HepG2 (cell line): ENCODE results near the gene PURB. TPM values are rescaled to one million over a fixed set of nuclear protein-coding genes. Genes with fewer than 3 reads are reported as not detected.

Experiments used
- DMAP1 ChIP-seq: IDR thresholded peaks from 2 replicates; pipeline ENCODE4 v1.6.1; 2016
- DR1 ChIP-seq: sonication (generic); formaldehyde crosslinking; IDR thresholded peaks from 2 replicates; pipeline ENCODE4 v1.8.0; 2021; ENCODE audit warnings: mild to moderate bottlenecking, missing genetic modification reagents, inconsistent platforms
- FOXP1 ChIP-seq, 2 experiments: fragments of 450-650 bp in 1 of 2; IDR thresholded peaks; 2 replicates each; pipeline ENCODE4 v1.6.1; 2017 to 2018; ENCODE audit warnings: antibody characterized with exemption in 1 of 2
- GFI1 ChIP-seq: sonication (generic); formaldehyde crosslinking; IDR thresholded peaks from 2 replicates; pipeline ENCODE4 v1.5.0; 2020; ENCODE audit warnings: missing genetic modification reagents, mild to moderate bottlenecking, borderline replicate concordance
- MLLT10 ChIP-seq: sonication (generic); formaldehyde crosslinking; IDR thresholded peaks from 2 replicates; pipeline ENCODE4 v1.4.0; 2020; ENCODE audit warnings: missing genetic modification reagents
- SMC3 ChIP-seq: IDR thresholded peaks from 2 replicates; pipeline ENCODE4 v1.6.1; 2011; ENCODE audit warnings: low read length, improper control_type of control experiment
- YEATS2 ChIP-seq: sonication (generic); formaldehyde crosslinking; IDR thresholded peaks from 2 replicates; pipeline ENCODE4 v1.4.0; 2020; ENCODE audit warnings: missing genetic modification reagents, borderline replicate concordance
- ZFP41 ChIP-seq: sonication (generic); formaldehyde crosslinking; IDR thresholded peaks from 2 replicates; pipeline ENCODE4 v1.4.0; 2020; ENCODE audit warnings: mild to moderate bottlenecking, missing genetic modification reagents, borderline replicate concordance
- ZFP90 ChIP-seq: sonication (generic); formaldehyde crosslinking; IDR thresholded peaks from 2 replicates; pipeline ENCODE4 v1.8.0; 2022; ENCODE audit warnings: missing genetic modification reagents, mild to moderate bottlenecking, inconsistent platforms, borderline replicate concordance
- ZNF383 ChIP-seq: sonication (generic); formaldehyde crosslinking; IDR thresholded peaks from 2 replicates; pipeline ENCODE4 v1.4.0; 2020; ENCODE audit warnings: missing genetic modification reagents, mild to moderate bottlenecking, borderline replicate concordance
- ZNF441 ChIP-seq: sonication (generic); formaldehyde crosslinking; IDR thresholded peaks from 2 replicates; pipeline ENCODE4 v1.7.0; 2021; ENCODE audit warnings: missing genetic modification reagents, borderline replicate concordance
- ZNF550 ChIP-seq: sonication (generic); formaldehyde crosslinking; IDR thresholded peaks from 2 replicates; pipeline ENCODE4 v1.4.0; 2020; ENCODE audit warnings: mild to moderate bottlenecking, missing genetic modification reagents, borderline replicate concordance
- ZNF558 ChIP-seq: sonication (generic); formaldehyde crosslinking; IDR thresholded peaks from 2 replicates; pipeline ENCODE4 v1.9.0; 2022; ENCODE audit warnings: mild to moderate bottlenecking, missing genetic modification reagents, borderline replicate concordance
- ZNF781 ChIP-seq: sonication (generic); formaldehyde crosslinking; IDR thresholded peaks from 2 replicates; pipeline ENCODE4 v1.5.1; 2020; ENCODE audit warnings: borderline replicate concordance, mild to moderate bottlenecking, missing genetic modification reagents; ENCODE audit errors: not compliant biosample characterization
- ZNF816 ChIP-seq: sonication (generic); formaldehyde crosslinking; IDR thresholded peaks from 2 replicates; pipeline ENCODE4 v1.8.0; 2022; ENCODE audit warnings: missing genetic modification reagents, mild to moderate bottlenecking, borderline replicate concordance
- polyA plus RNA-seq, 8 experiments: library from polyadenylated mRNA; depleted of rRNA in 3 of 8; stranded (reverse) in 7 of 8; unstranded in 1 of 8; fragments of >200 nt; fragmentation: Illumina TruSeq in 4 of 8; extraction: Trizol in 4 of 8; gene quantifications; 2 replicates each; pipeline versions ENCODE4 v1.2.1 to v1.2.3, GENCODE V29; 2011 to 2016; ENCODE audit warnings: low read depth in 4 of 8, missing spikeins in 1 of 8, mixed read lengths in 1 of 8; ENCODE audit not compliant: insufficient read depth in 1 of 8
- total RNA-seq, 5 experiments: library from RNA; depleted of rRNA; stranded (reverse); fragments of >200 nt; fragmentation: Illumina TruSeq; extraction: Trizol; gene quantifications; 2 replicates each; pipeline ENCODE4 v1.2.3, GENCODE V29; 2016; ENCODE audit warnings: low read depth in 1 of 5
- TF ChIP-seq, protein P1 (sequence below): sonication (generic); formaldehyde crosslinking; IDR thresholded peaks from 2 replicates; pipeline ENCODE4 v1.4.0; 2020; ENCODE audit warnings: mild to moderate bottlenecking, missing genetic modification reagents
- TF ChIP-seq, protein P2 (sequence below): sonication (generic); formaldehyde crosslinking; IDR thresholded peaks from 2 replicates; pipeline ENCODE4 v1.4.0; 2020; ENCODE audit warnings: missing genetic modification reagents
- TF ChIP-seq, protein P3 (sequence below): sonication (generic); formaldehyde crosslinking; IDR thresholded peaks from 2 replicates; pipeline ENCODE4 v1.9.0; 2022; ENCODE audit warnings: missing genetic modification reagents, mild to moderate bottlenecking, borderline replicate concordance
- TF ChIP-seq, protein P4 (sequence below): sonication (generic); formaldehyde crosslinking; IDR thresholded peaks from 2 replicates; pipeline ENCODE4 v1.8.0; 2022; ENCODE audit warnings: low read depth, missing genetic modification reagents

The PURB gene
- total and polyA plus RNA-seq, 2 of the 13 experiments (the other 11 are each of a cell fraction or from before 2014, with no cell fraction given) = 2.3 to 4.3 TPM

DNA sequence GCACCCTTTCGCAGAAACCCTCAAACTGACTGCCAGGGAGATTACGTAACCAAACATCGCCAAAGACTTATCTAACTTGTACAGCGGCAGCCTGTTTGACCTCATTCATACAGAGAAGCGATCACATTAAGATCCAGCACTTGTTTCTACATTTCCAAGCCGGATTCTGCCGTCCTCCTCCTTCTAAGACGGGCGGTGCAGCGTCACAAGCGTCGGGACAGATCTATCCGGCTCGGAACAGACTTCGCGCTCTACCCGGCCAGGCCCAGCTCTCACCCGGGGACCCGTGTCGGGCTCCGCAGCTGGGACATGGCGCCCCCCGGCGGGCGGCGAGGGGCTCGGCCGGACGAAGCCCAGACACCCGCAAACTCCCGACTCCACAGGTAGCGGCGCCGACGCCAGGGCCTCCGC lies 37.8 kb downstream of the PURB start (continued):
- peak; percentile 46; the same call in 1 of the 2 replicates for TF ChIP-seq GFI1 (CRISPR knock-in tag)
- TF ChIP-seq, protein P1, sequence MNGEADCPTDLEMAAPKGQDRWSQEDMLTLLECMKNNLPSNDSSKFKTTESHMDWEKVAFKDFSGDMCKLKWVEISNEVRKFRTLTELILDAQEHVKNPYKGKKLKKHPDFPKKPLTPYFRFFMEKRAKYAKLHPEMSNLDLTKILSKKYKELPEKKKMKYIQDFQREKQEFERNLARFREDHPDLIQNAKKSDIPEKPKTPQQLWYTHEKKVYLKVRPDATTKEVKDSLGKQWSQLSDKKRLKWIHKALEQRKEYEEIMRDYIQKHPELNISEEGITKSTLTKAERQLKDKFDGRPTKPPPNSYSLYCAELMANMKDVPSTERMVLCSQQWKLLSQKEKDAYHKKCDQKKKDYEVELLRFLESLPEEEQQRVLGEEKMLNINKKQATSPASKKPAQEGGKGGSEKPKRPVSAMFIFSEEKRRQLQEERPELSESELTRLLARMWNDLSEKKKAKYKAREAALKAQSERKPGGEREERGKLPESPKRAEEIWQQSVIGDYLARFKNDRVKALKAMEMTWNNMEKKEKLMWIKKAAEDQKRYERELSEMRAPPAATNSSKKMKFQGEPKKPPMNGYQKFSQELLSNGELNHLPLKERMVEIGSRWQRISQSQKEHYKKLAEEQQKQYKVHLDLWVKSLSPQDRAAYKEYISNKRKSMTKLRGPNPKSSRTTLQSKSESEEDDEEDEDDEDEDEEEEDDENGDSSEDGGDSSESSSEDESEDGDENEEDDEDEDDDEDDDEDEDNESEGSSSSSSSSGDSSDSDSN (CRISPR knock-in tag) = peak; percentile 61; the same call in 1 of the 2 replicates
- TF ChIP-seq ZNF550 = no peak
- TF ChIP-seq, protein P2, sequence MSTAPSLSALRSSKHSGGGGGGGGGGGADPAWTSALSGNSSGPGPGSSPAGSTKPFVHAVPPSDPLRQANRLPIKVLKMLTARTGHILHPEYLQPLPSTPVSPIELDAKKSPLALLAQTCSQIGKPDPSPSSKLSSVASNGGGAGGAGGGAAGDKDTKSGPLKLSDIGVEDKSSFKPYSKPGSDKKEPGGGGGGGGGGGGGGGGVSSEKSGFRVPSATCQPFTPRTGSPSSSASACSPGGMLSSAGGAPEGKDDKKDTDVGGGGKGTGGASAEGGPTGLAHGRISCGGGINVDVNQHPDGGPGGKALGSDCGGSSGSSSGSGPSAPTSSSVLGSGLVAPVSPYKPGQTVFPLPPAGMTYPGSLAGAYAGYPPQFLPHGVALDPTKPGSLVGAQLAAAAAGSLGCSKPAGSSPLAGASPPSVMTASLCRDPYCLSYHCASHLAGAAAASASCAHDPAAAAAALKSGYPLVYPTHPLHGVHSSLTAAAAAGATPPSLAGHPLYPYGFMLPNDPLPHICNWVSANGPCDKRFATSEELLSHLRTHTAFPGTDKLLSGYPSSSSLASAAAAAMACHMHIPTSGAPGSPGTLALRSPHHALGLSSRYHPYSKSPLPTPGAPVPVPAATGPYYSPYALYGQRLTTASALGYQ = no peak
- 0 out of 2 replicates have a peak, but pooled peaks have one; percentile 6 for TF ChIP-seq ZNF558 (CRISPR knock-in tag)
- TF ChIP-seq ZNF383 (CRISPR knock-in tag) = no peak
- TF ChIP-seq, protein P3, sequence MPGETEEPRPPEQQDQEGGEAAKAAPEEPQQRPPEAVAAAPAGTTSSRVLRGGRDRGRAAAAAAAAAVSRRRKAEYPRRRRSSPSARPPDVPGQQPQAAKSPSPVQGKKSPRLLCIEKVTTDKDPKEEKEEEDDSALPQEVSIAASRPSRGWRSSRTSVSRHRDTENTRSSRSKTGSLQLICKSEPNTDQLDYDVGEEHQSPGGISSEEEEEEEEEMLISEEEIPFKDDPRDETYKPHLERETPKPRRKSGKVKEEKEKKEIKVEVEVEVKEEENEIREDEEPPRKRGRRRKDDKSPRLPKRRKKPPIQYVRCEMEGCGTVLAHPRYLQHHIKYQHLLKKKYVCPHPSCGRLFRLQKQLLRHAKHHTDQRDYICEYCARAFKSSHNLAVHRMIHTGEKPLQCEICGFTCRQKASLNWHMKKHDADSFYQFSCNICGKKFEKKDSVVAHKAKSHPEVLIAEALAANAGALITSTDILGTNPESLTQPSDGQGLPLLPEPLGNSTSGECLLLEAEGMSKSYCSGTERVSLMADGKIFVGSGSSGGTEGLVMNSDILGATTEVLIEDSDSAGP (CRISPR knock-in tag) = peak; percentile 22; the same call in 1 of the 2 replicates
- TF ChIP-seq ZFP90 (CRISPR knock-in tag) = no peak
- no peak for TF ChIP-seq DR1 (CRISPR knock-in tag)
- TF ChIP-seq FOXP1 (IDR thresholded peaks at IDR 0.05) = no peak
- TF ChIP-seq FOXP1 (CRISPR knock-in tag; IDR thresholded peaks at IDR 0.05) = no peak
- TF ChIP-seq ZNF816 (CRISPR knock-in tag) = 0 out of 2 replicates have a peak, but pooled peaks have one; percentile 12
- TF ChIP-seq ZNF781 (CRISPR knock-in tag) = no peak
- TF ChIP-seq, protein P4, sequence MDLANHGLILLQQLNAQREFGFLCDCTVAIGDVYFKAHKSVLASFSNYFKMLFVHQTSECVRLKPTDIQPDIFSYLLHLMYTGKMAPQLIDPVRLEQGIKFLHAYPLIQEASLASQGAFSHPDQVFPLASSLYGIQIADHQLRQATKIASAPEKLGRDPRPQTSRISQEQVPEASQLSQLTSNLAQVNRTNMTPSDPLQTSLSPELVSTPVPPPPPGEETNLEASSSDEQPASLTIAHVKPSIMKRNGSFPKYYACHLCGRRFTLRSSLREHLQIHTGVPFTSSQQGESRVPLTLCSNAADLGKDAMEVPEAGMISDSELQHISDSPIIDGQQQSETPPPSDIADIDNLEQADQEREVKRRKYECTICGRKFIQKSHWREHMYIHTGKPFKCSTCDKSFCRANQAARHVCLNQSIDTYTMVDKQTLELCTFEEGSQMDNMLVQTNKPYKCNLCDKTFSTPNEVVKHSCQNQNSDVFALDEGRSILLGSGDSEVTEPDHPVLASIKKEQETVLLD (CRISPR knock-in tag) = no peak
- TF ChIP-seq ZFP41 = no peak
- no peak for TF ChIP-seq MLLT10 (CRISPR knock-in tag)
- 0 out of 2 replicates have a peak, but pooled peaks have one; percentile 11 for TF ChIP-seq DMAP1 (CRISPR knock-in tag)
- peak; percentile 24; the same call in 1 of the 2 replicates for TF ChIP-seq SMC3
- peak; percentile 64; the same call in 1 of the 2 replicates for TF ChIP-seq ZNF441
- no peak for TF ChIP-seq YEATS2
